HUES6 (cell line): ENCODE data around the gene ZNF518B.

Source experiments
- H3K27ac ChIP-seq: 2 replicates; pipeline ENCODE4 v1.7.0; 2013; ENCODE audit warnings: low read depth, mild to moderate bottlenecking, low read length, inconsistent platforms
- H3K27me3 ChIP-seq: 2 replicates; pipeline ENCODE4 v1.6.1; 2013; ENCODE audit warnings: low read length; ENCODE audit not compliant: control insufficient read depth, insufficient read depth
- H3K36me3 ChIP-seq: 2 replicates; pipeline ENCODE4 v1.6.1; 2013; ENCODE audit warnings: low read length; ENCODE audit not compliant: control insufficient read depth, insufficient read depth
- H3K4me1 ChIP-seq: 2 replicates; pipeline ENCODE4 v1.6.1; 2013; ENCODE audit warnings: low read length; ENCODE audit not compliant: control insufficient read depth, insufficient read depth
- H3K4me3 ChIP-seq: 2 replicates; pipeline ENCODE4 v1.5.1; 2013; ENCODE audit warnings: low read depth, low read length
- H3K9ac ChIP-seq: one replicate; pipeline ENCODE4 v1.6.1; 2013; ENCODE audit warnings: mild to moderate bottlenecking, low read length
- H3K9me3 ChIP-seq: 2 replicates; pipeline ENCODE4 v1.6.1; 2013; ENCODE audit warnings: low read depth, low read length; ENCODE audit not compliant: control insufficient read depth, insufficient read depth

The ZNF518B gene

GRCh38 chr4:10457255-10457801, at the start of gene ZNF518B:
Gene ZNF518B (minus strand): TSS chr4:10457426. CDS start chr4:10446328, 11,098 bp downstream.
- no peaks in the 10 kb centered on the region for H3K9me3 ChIP-seq
- peaks cover 66% of the 10 kb centered on the region for H3K27me3 ChIP-seq
- H3K36me3 ChIP-seq, result peaks cover 21% of the 10 kb centered on the region
- H3K27ac ChIP-seq, result no peak within 1 kb of the TSS
- peak within 1 kb of the TSS; percentile 69 for H3K9ac ChIP-seq
- H3K4me1 ChIP-seq, result peaks cover 37% of the 10 kb centered on the region
- peak within 1 kb of the TSS; percentile 76 for H3K4me3 ChIP-seq

DNA sequence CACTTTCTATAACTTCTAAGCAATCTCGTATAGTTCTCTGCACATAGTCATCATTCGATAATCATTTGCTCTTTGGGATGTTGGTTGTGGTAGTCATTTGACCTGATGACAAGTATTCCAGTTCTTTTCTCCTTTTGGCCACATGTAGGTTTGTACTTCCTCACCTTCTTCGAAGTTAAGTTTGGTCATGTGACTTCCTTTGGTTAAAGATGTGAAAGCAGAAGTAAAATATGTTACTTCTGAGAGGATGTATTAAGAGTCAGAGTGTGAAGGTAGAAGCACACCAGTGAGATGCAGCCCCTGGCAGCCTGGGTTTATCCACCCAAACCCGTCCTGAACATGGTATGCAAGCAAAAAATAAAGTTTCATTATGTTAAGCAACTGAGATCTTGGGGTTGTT, 48.9 kb upstream of the ZNF518B start:
- no peak overlapping the region for H3K4me3 ChIP-seq
- no peaks in the 10 kb centered on the region for H3K36me3 ChIP-seq
- H3K4me1 ChIP-seq, result peaks cover under 1% of the 10 kb centered on the region; the same call in 1 of the 2 replicates
- no peak overlapping the region for H3K9ac ChIP-seq
- H3K9me3 ChIP-seq, result no peaks in the 10 kb centered on the region
- no peaks in the 10 kb centered on the region for H3K27me3 ChIP-seq
- no peak overlapping the region for H3K27ac ChIP-seq

DNA sequence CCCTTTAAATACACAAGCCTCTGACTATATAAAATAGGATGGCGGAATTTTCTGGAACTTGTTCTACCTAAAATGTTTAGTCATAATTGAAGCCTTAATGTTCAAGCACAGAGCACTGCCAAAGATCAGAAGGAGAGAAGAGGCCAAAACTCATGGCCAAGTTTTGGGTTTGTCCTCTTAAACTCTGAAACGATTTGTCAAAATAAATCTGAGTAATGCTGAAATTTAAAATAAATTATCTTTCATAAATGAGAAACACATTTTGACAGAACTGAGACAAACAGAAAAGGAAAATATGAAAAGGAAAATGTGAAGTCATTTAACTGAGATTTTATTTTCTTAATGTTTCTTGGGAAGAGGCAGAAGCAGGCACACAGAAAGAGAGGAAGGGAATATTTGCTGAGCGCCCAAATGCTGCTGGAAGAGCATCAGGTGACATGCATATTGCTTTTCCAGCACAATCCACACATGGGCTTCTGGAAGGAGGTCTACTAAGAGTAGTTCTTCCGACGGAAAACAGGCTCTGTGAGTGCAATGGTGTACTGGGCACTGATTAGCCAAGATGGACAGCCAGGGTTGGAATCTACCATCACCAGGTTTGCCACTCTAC, 47.4 kb upstream of the ZNF518B start:
- no peaks in the 10 kb centered on the region for H3K9me3 ChIP-seq
- H3K4me3 ChIP-seq, result no peak overlapping the region
- peaks cover 9% of the 10 kb centered on the region; the same call in 1 of the 2 replicates for H3K4me1 ChIP-seq
- H3K36me3 ChIP-seq, result no peaks in the 10 kb centered on the region
- H3K27ac ChIP-seq, result no peak overlapping the region
- H3K27me3 ChIP-seq, result no peaks in the 10 kb centered on the region
- H3K9ac ChIP-seq, result no peak overlapping the region

- H3K36me3 ChIP-seq, result no peaks in the 10 kb centered on the region
- H3K9me3 ChIP-seq, result no peaks in the 10 kb centered on the region
- H3K4me3 ChIP-seq, result no peak overlapping the region
- no peaks in the 10 kb centered on the region for H3K27me3 ChIP-seq
- peaks cover 15% of the 10 kb centered on the region for H3K4me1 ChIP-seq
- no peak overlapping the region for H3K9ac ChIP-seq
- H3K27ac ChIP-seq, result no peak overlapping the region
These were observed 45.5 kb upstream of the ZNF518B start for GRCh38 chr4:10502717-10503116.

DNA sequence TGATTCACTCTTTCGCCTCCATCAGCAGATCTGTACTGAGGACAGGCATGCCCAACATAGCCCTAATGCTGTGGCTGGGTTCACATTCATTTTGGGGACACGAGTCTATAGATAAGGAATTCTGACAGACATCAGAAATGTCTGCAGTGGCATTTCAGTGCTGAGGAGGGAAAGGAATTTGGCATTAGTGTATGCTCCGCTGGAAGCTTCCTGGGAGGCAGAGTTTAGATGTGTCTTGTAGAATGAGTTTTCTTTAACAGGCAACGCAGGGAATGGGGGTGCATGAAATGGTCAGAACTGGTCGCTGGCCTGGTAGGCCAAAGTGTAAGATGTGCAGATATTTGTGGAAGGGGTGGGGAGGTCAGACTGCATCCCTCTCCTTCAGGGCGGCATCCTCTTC, 43.5 kb upstream of the ZNF518B start:
- H3K27ac ChIP-seq, result no peak overlapping the region

GRCh38 chr4:10496200-10496599, 39.0 kb upstream of the ZNF518B start:
- H3K36me3 ChIP-seq, result no peaks in the 10 kb centered on the region
- H3K4me1 ChIP-seq, result peaks cover 46% of the 10 kb centered on the region
- peak overlapping the region; percentile 32 for H3K9ac ChIP-seq
- H3K9me3 ChIP-seq, result no peaks in the 10 kb centered on the region
- peak overlapping the region; percentile 60; the same call in 1 of the 2 replicates for H3K27ac ChIP-seq
- H3K4me3 ChIP-seq, result peak overlapping the region; percentile 21
- no peaks in the 10 kb centered on the region for H3K27me3 ChIP-seq

More for the DNA sequence above, 43.5 kb upstream of the ZNF518B start:
- H3K9ac ChIP-seq, result no peak overlapping the region
- no peaks in the 10 kb centered on the region for H3K27me3 ChIP-seq
- no peaks in the 10 kb centered on the region for H3K9me3 ChIP-seq
- peaks cover 32% of the 10 kb centered on the region for H3K4me1 ChIP-seq
- H3K36me3 ChIP-seq, result no peaks in the 10 kb centered on the region
- H3K4me3 ChIP-seq, result no peak overlapping the region

GRCh38 chr4:10495651-10496050, 38.4 kb upstream of the ZNF518B start:
- Histone ChIP-seq H3K36me3 (no peaks in the 10 kb centered on the region), H3K4me1 (peaks cover 41% of the 10 kb centered on the region), H3K27ac (peak overlapping the region; percentile 60; the same call in 1 of the 2 replicates), H3K9ac (peak overlapping the region; percentile 32), H3K4me3 (peak overlapping the region; percentile 5; the same call in 1 of the 2 replicates), H3K27me3 (no peaks in the 10 kb centered on the region), H3K9me3 (no peaks in the 10 kb centered on the region)

DNA sequence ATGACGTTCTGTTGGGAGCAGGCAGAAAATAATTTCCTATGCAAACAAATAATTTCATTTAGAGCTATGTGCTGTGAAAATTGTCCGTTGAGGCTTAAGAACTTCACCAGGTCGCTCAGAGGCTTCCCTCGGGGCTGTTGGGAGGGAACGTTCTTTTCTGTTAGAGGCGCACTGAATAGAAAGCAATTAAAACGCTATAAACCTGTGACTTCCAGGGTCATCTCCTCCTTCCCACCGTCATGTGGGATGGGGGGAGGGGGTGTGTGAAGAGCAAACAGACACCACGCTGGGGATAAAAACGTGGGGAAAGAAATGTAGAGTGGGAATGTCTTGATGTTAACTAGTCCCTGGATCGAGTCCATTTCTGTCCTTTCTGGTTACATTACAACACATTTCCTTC, 35.2 kb upstream of the ZNF518B start:
- no peak overlapping the region for H3K27ac ChIP-seq
- H3K36me3 ChIP-seq, result no peaks in the 10 kb centered on the region
- no peaks in the 10 kb centered on the region for H3K27me3 ChIP-seq
- no peaks in the 10 kb centered on the region for H3K9me3 ChIP-seq
- H3K9ac ChIP-seq, result no peak overlapping the region
- no peak overlapping the region for H3K4me3 ChIP-seq
- peaks cover 29% of the 10 kb centered on the region for H3K4me1 ChIP-seq

- H3K4me3 ChIP-seq, result no peak overlapping the region
These were observed 34.2 kb upstream of the ZNF518B start for GRCh38 chr4:10491401-10491800.

GRCh38 chr4:10490996-10491395, 33.8 kb upstream of the ZNF518B start:
- Histone ChIP-seq H3K36me3 (no peaks in the 10 kb centered on the region), H3K4me1 (peaks cover 17% of the 10 kb centered on the region), H3K4me3 (no peak overlapping the region), H3K27me3 (no peaks in the 10 kb centered on the region), H3K9me3 (no peaks in the 10 kb centered on the region), H3K27ac (no peak overlapping the region), H3K9ac (no peak overlapping the region)

More at GRCh38 chr4:10491401-10491800, 34.2 kb upstream of the ZNF518B start:
- Histone ChIP-seq H3K27me3 (no peaks in the 10 kb centered on the region), H3K4me1 (peaks cover 19% of the 10 kb centered on the region), H3K36me3 (no peaks in the 10 kb centered on the region), H3K9me3 (no peaks in the 10 kb centered on the region), H3K27ac (no peak overlapping the region), H3K9ac (no peak overlapping the region)

- H3K4me1 ChIP-seq, result peaks cover 6% of the 10 kb centered on the region; the same call in 1 of the 2 replicates
- no peak overlapping the region for H3K9ac ChIP-seq
- H3K4me3 ChIP-seq, result no peak overlapping the region
- H3K9me3 ChIP-seq, result no peaks in the 10 kb centered on the region
- H3K36me3 ChIP-seq, result no peaks in the 10 kb centered on the region
- H3K27ac ChIP-seq, result no peak overlapping the region
- no peaks in the 10 kb centered on the region for H3K27me3 ChIP-seq
These were observed 25.7 kb upstream of the ZNF518B start for GRCh38 chr4:10482913-10483312.
